Measurements from ENCODE around the gene TTC9B.
A peak's percentile ranks its signal among the peaks of the same experiment; 100 is the strongest.

Gene TTC9B

DNA sequence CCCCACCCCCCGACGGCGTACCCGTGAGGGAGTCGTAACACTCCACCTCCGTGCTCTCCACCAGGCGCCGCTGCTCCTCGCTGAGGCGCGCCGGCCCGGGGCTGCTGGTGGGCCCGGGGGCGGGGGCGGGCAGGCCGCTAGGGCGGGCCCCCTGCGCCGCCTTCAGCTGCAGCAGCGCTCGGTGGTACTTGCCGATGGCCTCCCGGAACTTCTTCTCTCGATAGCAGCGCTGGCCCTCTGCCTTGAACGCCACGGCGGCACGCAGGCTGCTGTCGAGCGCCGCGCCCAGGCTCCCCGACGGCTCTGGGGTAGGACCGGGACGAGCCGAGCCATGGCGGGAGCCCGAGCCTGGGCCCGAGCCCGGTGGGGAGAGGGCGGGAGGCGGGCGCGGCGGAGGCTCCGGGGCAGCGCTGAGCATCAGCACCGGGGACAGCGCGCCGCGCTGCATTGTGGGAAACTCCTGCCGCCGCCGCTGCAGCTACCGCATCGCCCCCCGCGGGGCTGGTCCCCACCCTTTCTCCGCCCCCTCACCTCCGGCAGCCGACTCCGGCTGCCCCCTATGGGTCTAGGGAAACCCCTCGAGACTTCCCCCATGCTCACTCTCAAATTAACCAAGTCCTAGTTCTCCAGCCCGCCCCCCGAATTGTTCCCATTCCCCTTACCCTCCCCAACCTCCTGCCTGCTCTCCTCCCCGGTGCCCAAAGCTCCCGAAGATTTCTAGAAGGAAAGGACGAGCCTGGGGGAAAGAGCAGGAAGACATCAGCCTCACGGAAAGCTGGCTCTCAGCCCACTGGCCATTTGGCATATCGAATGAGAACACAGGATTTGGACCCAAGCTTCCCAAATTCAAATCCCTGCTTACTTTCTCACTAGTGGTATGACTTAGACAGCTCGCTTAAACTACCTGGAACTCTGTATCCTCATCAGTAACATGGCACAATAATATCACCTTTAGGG is at the start of gene TTC9B:
TTC9B (minus strand) TSS at position 451 of the 957 bp plus-strand sequence; CDS start at position 448, 3 bp downstream.
- peak; percentile 56 for ATAC-seq
- Mint-ChIP-seq H3K9me3 (peaks cover 5 to 6% of the 10 kb centered on the region in 2 donors), H3K27ac (peak within 1 kb of the TSS in 1 of 2 donors; percentile 85), H3K27me3 (peaks cover 72% of the 10 kb centered on the region), H3K4me3 (peak within 1 kb of the TSS; percentile 46 to 49), H3K4me1 (peaks cover 43% of the 10 kb centered on the region)
- DNase-seq, result peak; percentile 57 to 61

- DNase-seq, result no peak
- H3K4me3 Mint-ChIP-seq, result no peak overlapping the region
- ATAC-seq, result no peak
- peaks cover 80% of the 10 kb centered on the region for H3K4me1 Mint-ChIP-seq
- H3K9me3 Mint-ChIP-seq, result no peaks in the 10 kb centered on the region
- H3K27ac Mint-ChIP-seq, result peak overlapping the region; percentile 27 to 83
- no peaks in the 10 kb centered on the region for H3K27me3 Mint-ChIP-seq
These were observed 49.4 kb upstream of the TTC9B start for GRCh38 chr19:40267601-40267997.

GRCh38 chr19:40266912-40267600 is 48.9 kb upstream of the TTC9B start:
- DNase-seq (no peak), ATAC-seq (no peak)
- no peaks in the 10 kb centered on the region for H3K27me3 Mint-ChIP-seq
- no peak overlapping the region for H3K4me3 Mint-ChIP-seq
- no peaks in the 10 kb centered on the region for H3K9me3 Mint-ChIP-seq
- H3K27ac Mint-ChIP-seq, result peak overlapping the region; percentile 27 to 83
- peaks cover 80% of the 10 kb centered on the region for H3K4me1 Mint-ChIP-seq

GRCh38 chr19:40266119-40266518 is 47.9 kb upstream of the TTC9B start:
- DNase-seq, result no peak
- Mint-ChIP-seq H3K9me3 (no peaks in the 10 kb centered on the region), H3K4me3 (no peak overlapping the region), H3K27ac (no peak overlapping the region), H3K27me3 (no peaks in the 10 kb centered on the region), H3K4me1 (peaks cover 77% of the 10 kb centered on the region)
- no peak for ATAC-seq

DNA sequence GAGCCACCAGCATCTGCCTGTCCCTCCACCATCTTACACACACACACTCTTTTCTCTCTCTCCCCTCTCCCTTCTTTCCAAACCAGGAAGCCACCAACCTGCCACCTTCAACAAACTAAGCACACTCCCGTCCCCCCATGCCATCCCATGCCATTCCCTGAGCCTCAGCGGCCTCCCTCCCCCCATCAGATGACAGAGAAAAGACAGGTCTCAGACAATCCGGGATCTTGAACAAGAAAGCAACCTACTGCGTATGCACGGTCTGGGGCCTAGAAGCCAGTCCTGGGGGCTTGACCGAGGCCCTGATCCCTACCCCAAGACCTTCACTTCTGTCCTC is 47.5 kb upstream of the TTC9B start:
- no peak for DNase-seq
- no peak overlapping the region for H3K4me3 Mint-ChIP-seq
- H3K9me3 Mint-ChIP-seq, result no peaks in the 10 kb centered on the region
- ATAC-seq, result no peak
- peaks cover 77% of the 10 kb centered on the region for H3K4me1 Mint-ChIP-seq
- no peak overlapping the region for H3K27ac Mint-ChIP-seq
- no peaks in the 10 kb centered on the region for H3K27me3 Mint-ChIP-seq

DNA sequence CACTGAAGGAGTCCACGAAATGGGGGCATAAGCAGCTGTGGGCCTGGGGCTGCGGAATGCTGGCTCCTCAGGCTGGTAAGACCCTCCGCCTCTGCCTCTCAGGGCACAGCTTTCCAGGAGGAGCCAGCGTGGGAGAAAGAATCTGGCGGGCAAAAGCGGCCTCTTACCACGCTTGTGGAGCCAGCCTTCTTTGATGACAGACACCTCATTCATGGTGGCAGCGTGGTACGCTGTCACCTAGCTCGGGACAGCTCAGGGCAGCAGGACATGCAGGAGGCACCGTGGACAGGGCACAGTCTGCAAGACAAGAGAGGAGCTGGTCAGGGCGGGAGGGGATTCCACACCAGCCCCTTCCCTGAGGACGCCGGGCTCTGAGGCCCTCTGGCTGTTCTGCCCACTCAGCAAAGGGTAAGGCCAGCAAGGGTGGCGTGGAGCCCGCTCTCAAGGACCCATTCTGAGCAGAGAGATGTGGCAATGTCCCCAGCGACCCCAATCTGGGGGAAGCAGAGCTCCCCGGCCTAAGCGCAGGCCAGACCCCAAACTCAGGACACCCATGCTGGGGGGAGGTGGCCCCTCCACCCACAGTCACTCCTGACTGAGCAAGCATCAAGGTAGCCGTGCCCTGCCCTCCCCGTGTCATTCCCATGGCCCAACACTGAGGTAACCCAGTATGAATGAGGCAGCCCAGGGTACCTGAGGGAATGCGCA is 47.0 kb upstream of the TTC9B start:
- Mint-ChIP-seq H3K4me3 (no peak overlapping the region), H3K27ac (no peak overlapping the region), H3K4me1 (peaks cover 73% of the 10 kb centered on the region), H3K9me3 (no peaks in the 10 kb centered on the region), H3K27me3 (no peaks in the 10 kb centered on the region)
- DNase-seq (no peak), ATAC-seq (no peak)

GRCh38 chr19:40264314-40265054 is 46.3 kb upstream of the TTC9B start:
- peaks cover 71% of the 10 kb centered on the region for H3K4me1 Mint-ChIP-seq
- H3K27ac Mint-ChIP-seq, result peak overlapping the region in 1 of 2 donors; percentile 85
- no peak for ATAC-seq
- no peaks in the 10 kb centered on the region for H3K9me3 Mint-ChIP-seq
- H3K27me3 Mint-ChIP-seq, result no peaks in the 10 kb centered on the region
- H3K4me3 Mint-ChIP-seq, result no peak overlapping the region
- DNase-seq, result no peak

DNA sequence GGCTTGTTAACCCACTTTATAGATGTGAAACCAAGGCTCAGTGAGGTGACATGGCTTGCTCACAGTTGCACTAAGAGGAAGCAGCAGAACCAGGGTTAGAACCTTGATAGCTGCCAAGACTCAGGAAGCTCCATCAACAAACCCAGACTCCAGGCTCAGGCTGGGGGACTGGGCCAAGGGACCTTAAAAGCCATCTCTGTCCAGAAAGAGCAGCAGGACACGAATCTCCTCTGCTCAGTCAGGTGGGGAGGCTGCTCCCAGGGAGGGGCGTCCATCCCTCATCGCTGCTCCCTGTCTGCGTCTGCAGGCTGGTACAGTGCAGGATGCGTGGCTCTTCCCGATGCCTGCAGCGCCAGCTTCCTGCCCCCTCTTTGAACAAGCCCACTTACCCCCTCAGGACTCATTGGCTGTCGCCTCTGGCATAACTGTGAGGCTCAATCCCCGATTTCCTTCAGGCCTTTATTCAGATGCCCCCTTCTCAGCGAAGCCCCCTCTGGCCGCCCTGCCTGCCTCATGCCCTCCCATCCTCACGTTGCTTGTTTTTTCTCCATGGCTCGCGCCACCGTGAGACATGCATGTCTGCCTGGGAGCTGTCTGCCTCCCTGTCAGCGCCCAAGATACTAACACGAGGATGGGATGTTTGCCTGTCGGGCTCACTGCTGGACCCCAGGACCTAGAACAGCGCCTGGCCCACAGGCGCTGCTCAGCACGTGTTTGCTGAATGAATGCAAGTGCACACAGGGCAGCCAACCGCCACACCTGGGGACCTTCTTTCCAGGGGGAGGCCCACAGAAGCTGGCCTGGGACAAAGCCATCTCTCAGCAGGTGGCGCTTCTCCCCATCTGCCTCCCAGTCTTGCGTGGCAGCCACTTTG is 45.5 kb upstream of the TTC9B start:
- no peaks in the 10 kb centered on the region for H3K27me3 Mint-ChIP-seq
- no peaks in the 10 kb centered on the region for H3K9me3 Mint-ChIP-seq
- ATAC-seq (no peak), DNase-seq (no peak)
- no peak overlapping the region for H3K27ac Mint-ChIP-seq
- H3K4me1 Mint-ChIP-seq, result peaks cover 68% of the 10 kb centered on the region
- no peak overlapping the region for H3K4me3 Mint-ChIP-seq

- no peaks in the 10 kb centered on the region for H3K27me3 Mint-ChIP-seq
- DNase-seq (no peak), ATAC-seq (peak; percentile 39)
- H3K27ac Mint-ChIP-seq, result no peak overlapping the region
- no peaks in the 10 kb centered on the region for H3K9me3 Mint-ChIP-seq
- H3K4me1 Mint-ChIP-seq, result peaks cover 62% of the 10 kb centered on the region
- H3K4me3 Mint-ChIP-seq, result no peak overlapping the region
These were observed 44.2 kb upstream of the TTC9B start for GRCh38 chr19:40262422-40262821.

GRCh38 chr19:40261631-40262030 is 43.4 kb upstream of the TTC9B start:
- ATAC-seq (no peak), DNase-seq (no peak)
- Mint-ChIP-seq H3K27me3 (no peaks in the 10 kb centered on the region), H3K9me3 (no peaks in the 10 kb centered on the region), H3K4me3 (no peak overlapping the region), H3K4me1 (peaks cover 59% of the 10 kb centered on the region), H3K27ac (no peak overlapping the region)

DNA sequence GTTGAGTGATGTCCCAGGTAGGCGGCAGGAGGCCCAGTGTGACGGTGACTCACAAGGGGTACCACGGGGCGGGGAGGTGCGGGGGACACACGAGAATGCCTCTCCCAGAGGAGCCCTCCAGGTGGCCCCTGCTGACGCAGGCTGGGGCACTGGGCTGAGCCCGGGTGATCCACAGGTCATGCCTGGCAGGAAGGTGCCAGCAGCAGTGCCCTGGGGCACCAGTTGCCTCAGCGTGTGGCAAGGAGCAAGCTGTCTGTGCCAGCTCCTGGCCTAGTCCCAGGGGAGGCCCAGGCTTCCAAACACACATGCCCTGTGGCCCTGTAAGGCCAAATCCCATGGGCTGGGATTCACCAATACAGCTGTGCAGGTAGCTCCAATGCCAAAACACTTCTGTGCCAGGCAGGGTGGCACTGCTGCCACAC is 38.9 kb upstream of the TTC9B start:
- Mint-ChIP-seq H3K27ac (peak overlapping the region in 1 of 2 donors; percentile 89), H3K27me3 (no peaks in the 10 kb centered on the region), H3K4me1 (peaks cover 27% of the 10 kb centered on the region), H3K9me3 (no peaks in the 10 kb centered on the region), H3K4me3 (no peak overlapping the region)
- DNase-seq, result no peak
- ATAC-seq, result no peak

- Mint-ChIP-seq H3K4me1 (peaks cover 21% of the 10 kb centered on the region), H3K4me3 (no peak overlapping the region), H3K27ac (peak overlapping the region in 1 of 2 donors; percentile 89), H3K27me3 (no peaks in the 10 kb centered on the region), H3K9me3 (no peaks in the 10 kb centered on the region)
- no peak for ATAC-seq
- no peak for DNase-seq
These were observed 38.3 kb upstream of the TTC9B start for GRCh38 chr19:40256512-40256911.

DNA sequence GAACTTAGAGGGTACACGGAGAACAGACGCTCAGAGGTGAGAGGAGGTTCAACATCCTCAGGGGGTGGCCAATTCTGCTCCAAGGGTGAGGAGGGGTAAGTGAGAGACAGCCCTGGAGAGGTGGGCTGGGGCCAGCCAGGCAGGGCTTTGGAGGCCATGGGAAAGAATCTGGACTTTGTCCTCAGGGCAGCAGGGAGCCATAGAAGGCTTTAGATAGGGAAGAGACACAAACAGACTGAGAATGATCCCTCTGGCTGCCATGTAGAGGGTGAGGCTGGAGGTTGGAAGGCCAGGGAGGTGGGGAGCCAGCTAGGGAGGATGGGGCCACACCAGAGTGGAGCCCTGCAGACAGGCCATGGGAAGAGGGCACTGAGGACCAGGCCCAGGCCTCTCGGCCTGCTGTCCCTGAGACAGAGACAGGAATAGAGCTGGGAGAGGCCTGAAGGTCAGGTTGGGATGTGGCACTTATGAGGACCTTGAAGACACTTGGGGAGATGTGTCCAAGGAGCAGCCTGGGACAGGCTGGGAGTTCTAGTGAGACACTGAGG is 37.5 kb upstream of the TTC9B start:
- H3K4me1 Mint-ChIP-seq, result peaks cover 20% of the 10 kb centered on the region
- H3K27ac Mint-ChIP-seq, result peak overlapping the region; percentile 7 to 77
- no peaks in the 10 kb centered on the region for H3K27me3 Mint-ChIP-seq
- H3K4me3 Mint-ChIP-seq, result no peak overlapping the region
- ATAC-seq (no peak), DNase-seq (no peak)
- no peaks in the 10 kb centered on the region for H3K9me3 Mint-ChIP-seq

DNA sequence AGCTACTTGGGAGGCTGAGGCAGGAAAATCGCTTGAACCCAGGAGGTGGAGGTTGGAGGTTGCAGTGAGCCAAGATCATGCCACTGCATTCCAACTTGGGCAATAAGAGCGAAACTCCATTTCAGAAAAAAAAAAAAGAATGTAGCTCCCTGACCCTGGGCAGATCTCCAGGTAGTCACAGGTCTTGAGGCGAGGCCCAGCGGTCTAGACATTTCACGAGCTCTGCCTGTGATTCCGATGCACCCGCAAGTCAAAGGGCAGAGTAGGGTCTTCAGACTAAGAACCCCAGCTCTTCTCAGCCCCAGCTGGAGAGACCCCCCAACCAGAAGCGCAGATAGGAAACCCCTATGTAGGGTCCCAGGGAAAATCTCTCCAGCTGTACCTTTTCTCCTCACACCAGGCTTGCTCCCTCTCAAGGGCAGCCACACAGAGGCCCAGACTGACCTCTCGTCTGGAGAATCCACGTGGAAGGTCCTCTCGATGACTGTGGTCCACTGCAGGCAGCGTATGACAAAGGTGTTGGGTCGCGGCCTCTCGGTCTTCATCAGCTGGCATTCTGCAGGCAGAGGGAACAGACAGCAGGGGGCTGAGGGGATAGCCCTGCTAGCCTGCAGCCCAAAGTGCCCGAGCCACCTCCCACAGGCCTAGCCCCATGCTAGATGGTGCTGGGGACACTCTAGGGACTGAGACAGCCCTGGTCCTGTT is 36.7 kb upstream of the TTC9B start:
- peak overlapping the region; percentile 14 to 69 for H3K27ac Mint-ChIP-seq
- no peak for ATAC-seq
- H3K4me1 Mint-ChIP-seq, result peaks cover 21% of the 10 kb centered on the region

More for the DNA sequence above, 36.7 kb upstream of the TTC9B start:
- H3K27me3 Mint-ChIP-seq, result no peaks in the 10 kb centered on the region
- DNase-seq, result no peak
- H3K4me3 Mint-ChIP-seq, result no peak overlapping the region
- no peaks in the 10 kb centered on the region for H3K9me3 Mint-ChIP-seq

Data from stimulated activated naive CD8-positive, alpha-beta T cell treated with anti-CD3 and anti-CD28 coated beads, Interleukin-15, amount 100 ng/mL, for 72 hours (primary cell).